NCI-H524 (cell line): ENCODE results near the gene FKBP2.
A peak's percentile ranks its signal among the peaks of the same experiment; 100 is the strongest.

Source experiments
- DNase-seq, 2 experiments: peaks; one replicate each; lab custom pipeline; 2025; lab: John Stamatoyannopoulos, UW

The FKBP2 gene

DNA sequence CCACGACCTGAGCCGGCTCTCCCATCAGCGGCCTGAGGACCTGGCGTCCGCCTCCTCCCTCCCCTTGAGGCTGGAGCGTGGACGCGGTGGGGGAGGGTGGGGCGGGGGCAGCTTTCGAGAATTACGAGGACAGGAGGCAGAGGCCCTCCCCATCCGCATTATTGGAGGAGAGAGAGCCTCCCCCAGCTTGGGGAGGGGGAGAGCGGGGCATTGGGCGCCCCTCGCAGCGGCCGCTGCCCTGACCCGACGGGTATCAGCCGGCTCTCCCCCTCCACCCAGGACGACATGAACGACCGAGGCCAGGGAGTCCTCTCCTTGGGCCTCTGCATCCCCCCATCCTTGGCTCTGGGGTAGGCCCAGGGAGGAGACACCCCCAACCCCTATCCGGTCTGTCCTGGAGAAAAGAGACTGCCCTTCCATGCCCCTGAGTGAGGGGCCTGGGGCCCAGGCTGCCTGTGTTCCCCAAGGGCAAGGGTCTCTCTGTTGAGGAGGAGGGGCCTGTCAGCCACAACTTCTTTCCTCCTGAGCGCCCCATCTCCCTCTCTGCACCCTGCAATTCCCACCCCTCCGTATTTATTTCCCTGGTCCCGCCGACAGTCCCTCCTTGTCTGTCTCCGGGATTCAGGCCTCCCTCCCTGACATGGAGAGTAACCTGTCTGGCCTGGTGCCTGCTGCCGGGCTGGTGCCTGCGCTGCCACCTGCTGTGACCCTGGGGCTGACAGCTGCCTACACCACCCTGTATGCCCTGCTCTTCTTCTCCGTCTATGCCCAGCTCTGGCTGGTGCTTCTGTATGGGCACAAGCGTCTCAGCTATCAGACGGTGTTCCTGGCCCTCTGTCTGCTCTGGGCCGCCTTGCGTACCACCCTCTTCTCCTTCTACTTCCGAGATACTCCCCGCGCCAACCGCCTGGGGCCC is 45.2 kb downstream of the FKBP2 start:
- DNase-seq, result peak in 1 of 2 experiments; percentile 54

DNA sequence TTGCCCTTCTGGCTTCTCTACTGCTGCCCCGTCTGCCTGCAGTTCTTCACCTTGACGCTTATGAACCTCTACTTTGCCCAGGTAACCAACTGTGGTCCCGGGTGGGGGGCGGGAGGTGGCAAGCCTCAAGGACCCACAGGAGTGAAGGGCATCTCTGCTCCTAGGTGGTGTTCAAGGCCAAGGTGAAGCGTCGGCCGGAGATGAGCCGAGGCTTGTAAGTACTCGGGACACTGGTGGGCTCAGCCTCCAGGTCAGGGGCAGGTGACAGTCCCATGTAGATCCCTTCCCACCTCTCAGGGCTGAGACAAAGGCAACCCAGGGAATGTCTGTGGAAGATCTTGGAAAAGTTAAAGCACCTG is 45.9 kb downstream of the FKBP2 start:
- no peak for DNase-seq

DNA sequence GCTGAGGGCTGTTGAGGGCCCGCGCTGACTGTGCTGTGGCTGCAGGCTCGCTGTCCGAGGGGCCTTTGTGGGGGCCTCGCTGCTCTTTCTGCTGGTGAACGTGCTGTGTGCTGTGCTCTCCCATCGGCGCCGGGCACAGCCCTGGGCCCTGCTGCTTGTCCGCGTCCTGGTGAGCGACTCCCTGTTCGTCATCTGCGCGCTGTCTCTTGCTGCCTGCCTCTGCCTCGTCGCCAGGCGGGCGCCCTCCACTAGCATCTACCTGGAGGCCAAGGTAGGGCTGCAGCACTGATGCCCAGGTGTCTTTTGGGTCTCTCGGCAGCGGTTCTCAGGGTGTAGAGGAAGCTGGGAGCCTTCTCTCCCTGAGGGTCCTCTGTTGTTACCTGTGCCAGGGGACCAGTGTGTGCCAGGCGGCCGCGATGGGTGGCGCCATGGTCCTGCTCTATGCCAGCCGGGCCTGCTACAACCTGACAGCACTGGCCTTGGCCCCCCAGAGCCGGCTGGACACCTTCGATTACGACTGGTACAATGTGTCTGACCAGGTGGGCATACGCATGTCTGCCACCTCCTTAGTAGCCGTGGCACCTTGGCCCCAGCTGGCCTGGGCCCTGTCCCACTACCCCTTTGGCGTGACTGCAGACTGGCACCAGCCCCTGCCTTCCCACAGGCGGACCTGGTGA is 46.9 kb downstream of the FKBP2 start:
- no peak for DNase-seq

DNA sequence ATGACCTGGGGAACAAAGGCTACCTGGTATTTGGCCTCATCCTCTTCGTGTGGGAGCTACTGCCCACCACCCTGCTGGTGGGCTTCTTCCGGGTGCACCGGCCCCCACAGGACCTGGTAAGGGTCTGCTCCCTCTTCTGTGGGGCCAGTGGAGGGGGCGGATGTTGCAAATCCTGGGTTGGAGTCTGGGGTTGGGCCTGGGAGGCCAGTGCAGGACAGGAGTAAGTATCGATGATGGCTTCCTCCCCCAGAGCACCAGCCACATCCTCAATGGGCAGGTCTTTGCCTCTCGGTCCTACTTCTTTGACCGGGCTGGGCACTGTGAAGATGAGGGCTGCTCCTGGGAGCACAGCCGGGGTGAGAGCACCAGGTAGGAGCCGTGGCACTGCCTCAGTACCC is 47.5 kb downstream of the FKBP2 start:
- no peak for DNase-seq

DNA sequence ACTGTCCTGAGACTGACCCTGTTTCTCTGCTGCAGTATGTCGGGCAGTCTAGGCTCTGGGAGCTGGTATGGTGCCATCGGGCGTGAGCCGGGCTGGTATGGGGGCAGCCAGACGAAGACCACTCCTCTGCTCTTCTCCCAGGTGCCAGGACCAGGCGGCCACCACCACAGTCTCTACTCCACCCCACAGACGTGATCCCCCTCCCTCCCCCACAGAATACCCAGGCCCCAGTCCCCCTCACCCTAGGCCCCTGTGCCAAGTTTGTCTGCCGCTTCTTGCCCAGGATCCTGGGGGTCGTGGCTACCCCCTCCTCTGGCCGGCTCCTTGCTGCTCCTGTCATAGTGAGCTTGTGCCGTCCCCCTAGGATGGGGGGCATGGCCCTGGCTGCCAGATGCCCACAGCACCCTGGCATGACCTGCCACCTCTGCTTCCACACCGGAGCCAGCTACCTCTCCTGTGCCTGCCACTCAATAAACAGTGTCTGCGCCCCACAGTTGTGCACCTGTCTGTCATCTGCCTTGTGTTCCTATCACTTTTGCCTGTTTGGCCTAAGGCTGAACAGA is 48.2 kb downstream of the FKBP2 start:
- DNase-seq, result no peak

DNA sequence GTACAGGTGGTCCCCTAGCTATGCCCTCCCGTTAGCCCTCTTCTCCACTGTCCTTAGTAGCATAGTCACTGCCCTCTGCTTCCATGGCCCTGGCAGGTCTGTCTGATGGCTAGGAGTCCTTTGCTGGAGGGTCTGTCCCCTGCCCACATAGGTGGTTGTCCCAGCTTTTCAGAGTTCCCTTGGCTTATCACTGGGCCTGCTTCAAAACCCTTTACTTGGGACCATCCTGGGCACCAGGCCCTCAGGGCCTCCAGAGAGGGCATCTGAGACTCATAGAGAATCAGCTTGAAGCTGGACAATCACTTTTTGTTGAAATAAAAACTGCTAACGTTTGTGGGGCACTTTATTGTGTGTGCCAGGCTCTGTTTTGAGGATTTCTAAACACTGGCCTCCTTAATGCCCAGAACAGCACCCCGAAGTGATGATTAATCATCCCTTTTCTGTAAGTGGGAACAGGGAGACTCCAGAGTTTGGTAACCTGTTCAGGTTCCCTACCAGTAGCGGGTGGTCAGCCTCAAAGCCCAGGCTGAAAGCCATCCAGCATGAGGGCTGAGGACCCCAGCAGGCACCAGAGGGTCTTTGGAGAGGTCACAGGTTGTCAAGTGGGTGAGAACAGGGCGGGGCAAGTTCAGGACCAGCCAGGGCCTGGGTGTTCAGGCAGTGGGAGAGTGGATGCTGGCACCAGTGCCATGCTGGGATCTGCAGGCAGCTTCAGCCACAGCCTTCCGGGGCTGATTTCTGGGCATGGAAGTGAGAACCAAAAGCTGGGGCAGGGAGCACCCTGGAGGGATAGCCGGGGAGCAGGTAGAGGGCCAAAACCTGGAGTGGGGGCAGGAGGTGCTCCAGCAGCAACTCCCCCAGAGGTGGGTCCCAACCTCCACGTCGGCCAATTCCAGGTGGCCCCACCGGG is 49.7 kb downstream of the FKBP2 start:
- no peak for DNase-seq

DNA sequence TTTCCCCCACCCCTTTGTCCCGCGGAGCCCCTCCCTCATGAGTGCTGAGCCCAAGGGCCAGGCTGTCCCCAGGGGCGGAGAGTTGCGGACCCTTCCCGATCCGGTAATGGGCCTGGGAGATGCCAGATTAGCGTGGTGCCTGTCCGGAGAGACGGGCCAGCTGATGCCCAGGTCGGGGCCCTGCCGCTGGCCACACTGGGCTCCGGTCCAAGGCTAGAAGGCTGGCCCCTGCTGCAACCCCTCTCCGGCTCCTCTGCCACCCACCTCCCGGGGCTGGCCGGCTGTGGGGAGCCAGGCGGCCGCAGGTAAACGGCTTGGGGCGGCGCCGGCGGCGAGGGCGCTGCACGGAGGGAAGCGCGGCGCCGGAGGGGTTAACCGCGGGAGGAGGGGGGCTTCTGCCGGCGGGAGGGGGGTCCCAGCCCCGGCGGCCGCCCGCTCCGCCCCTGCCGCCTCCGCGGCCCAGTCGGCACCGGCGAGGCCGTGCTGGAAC is 50.4 kb downstream of the FKBP2 start, which contains the start of gene KCNK4:
Gene KCNK4, plus strand, starts transcription at position 41 of the 490 bp plus-strand sequence. CDS start 1,717 bp downstream, outside the sequence.
- DNase-seq, result no peak

DNA sequence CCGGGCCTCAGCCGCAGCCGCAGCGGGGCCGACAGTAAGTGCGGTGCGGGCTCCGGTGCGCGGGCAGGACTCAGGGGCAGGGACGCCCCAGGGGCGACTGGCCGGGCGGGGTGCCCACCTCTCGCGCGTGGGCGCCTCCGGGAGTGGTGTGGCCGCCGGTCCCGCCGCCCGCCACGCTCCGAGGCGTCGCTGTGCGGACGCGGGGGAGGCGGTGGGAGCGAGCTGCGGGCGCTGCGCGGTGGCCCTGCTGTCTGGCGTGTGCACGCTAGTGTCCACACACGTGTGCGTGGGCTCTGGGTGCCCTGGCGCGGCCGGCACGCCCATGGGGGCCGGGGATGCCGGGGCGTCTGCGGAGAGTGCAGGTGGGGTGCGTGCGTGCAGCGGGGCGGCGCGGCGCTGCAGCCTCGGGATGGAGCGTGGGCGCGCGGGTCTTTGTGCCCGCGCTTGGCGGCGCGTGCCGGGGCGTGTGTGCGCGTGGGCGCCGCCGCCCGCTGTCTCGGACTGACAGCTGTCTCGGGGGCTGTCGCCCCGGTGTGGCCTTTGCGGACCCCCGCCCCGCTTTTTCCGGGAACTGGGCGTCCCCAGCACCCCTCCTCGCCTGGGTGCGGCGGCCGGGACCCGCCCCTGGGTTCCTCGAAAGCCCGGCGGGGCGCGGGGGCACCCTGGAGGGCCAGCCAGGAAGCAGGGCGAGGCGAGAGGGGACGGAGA is 51.0 kb downstream of the FKBP2 start:
- DNase-seq, result no peak

DNA sequence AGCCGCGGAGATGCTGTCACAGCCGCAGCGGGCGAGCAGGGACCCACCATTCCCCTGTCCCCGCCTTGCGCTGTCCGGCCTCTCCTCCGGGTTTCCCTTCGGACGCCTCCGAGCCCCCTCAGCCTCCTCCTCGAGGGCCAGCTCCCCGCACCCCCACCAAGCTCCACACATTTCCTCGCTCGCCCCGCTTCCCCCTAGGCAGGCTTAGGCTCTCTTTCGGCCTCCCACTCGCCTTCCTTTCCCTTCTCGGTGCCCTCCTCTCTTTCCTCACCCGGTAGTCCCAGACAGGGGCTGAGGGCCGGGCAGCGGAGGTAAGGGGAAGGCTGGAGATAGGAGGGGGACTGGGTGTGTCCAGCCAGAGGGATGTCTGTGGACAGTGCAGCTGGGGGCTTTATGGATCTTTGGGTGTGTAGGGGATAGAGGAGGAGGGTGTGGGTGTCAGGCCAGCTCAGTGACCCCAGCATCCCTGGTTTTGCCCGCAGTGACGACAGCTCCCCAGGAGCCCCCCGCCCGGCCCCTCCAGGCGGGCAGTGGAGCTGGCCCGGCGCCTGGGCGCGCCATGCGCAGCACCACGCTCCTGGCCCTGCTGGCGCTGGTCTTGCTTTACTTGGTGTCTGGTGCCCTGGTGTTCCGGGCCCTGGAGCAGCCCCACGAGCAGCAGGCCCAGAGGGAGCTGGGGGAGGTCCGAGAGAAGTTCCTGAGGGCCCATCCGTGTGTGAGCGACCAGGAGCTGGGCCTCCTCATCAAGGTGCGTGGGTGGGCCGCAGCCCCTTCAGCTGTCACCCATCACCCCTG is 51.8 kb downstream of the FKBP2 start:
- no peak for DNase-seq
